Lower leg skin (tissue), 4 donors: ENCODE measurements around the gene AIM2. TPM values are rescaled to one million over a fixed set of nuclear protein-coding genes. Genes with fewer than 3 reads are reported as not detected.
A peak's percentile ranks its signal among the peaks of the same experiment; 100 is the strongest.

Source experiments
- DNase-seq, 2 donors: peaks; one replicate each; pipeline ENCODE4 v3.0.0-alpha.2; 2019; ENCODE audit warnings: low spot score in 2 of 2
- H3K4me3 ChIP-seq: fragments of 200-600 bp; sonication (generic); 2 replicates; pipeline ENCODE4 v1.5.1; 2017; ENCODE audit warnings: mild to moderate bottlenecking, low read depth; ENCODE audit not compliant: poor library complexity, severe bottlenecking
- CTCF ChIP-seq, 3 donors: fragments of 450-650 bp; IDR thresholded peaks; one replicate each; pipeline ENCODE4 v1.5.1; 2016; ENCODE audit warnings: antibody characterized with exemption in 3 of 3, mild to moderate bottlenecking in 3 of 3, moderate library complexity in 2 of 3
- POLR2A ChIP-seq, 2 donors: fragments of 450-650 bp; IDR thresholded peaks; one replicate each; pipeline ENCODE4 v1.6.1; 2016 to 2017; ENCODE audit warnings: antibody characterized with exemption in 2 of 2, mild to moderate bottlenecking in 1 of 2, moderate library complexity in 1 of 2
- WGBS, 2 donors: methylation state at CpG; one replicate each; pipeline ENCODE4 v1.1.5; 2018; 5-methylcytosine and 5-hydroxymethylcytosine counted together
- intact Hi-C: fragments of 100-400 bp; cut with DNase I; formaldehyde crosslinking; loops from one replicate; pipeline ENCODE4 v1.15.0; 2023; ENCODE audit warnings: low total_unique reads
- total RNA-seq, 4 donors: library from RNA; depleted of rRNA; stranded (reverse); fragments of >200 nt; gene quantifications; one replicate each; pipeline ENCODE4 v1.1.0, GENCODE V29; 2016

AIM2 gene
- total RNA-seq, 4 donors from 2014 or later, result 0.16 to 3.5 TPM; not detected in 2

DNA sequence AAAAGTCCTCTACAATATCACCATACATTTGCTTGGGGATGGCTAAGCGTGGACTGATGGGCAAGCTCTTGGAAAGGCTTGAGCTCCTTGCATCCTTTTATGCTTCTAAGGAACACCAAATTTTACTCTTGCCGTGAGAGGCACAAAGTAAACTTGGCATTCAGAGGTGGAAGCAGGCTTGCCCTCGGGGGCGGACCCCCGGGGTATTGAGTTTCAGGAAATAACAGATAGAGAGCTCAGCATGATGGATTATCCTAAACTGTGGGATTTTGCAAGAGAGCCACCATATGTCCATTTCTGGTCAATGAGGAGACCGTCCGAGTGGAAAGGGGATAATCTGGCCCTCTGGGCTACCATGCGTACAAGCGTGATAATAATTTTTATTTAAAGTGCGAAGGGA is 52.8 kb downstream of the AIM2 start:
- no peak for TF ChIP-seq POLR2A (IDR thresholded peaks at IDR 0.05)
- TF ChIP-seq CTCF (IDR thresholded peaks at IDR 0.05), result no peak
- no peak for DNase-seq
- H3K4me3 ChIP-seq, result no peak overlapping the region
- 90 to 91% methylated on average over 10 of the region's 10 CpGs for WGBS, 2 donors
- intact Hi-C loops, result no loop called here

GRCh38 chr1:159015440-159015909 is 61.1 kb downstream of the AIM2 start:
- no peak for TF ChIP-seq CTCF (IDR thresholded peaks at IDR 0.05)
- no peak for TF ChIP-seq POLR2A (IDR thresholded peaks at IDR 0.05)
- peak; percentile 86 to 90 for DNase-seq
- intact Hi-C loops, result no loop called here
- WGBS, 2 donors, result 36 to 46% methylated on average over 4 of the region's 4 CpGs
- H3K4me3 ChIP-seq, result no peak overlapping the region

DNA sequence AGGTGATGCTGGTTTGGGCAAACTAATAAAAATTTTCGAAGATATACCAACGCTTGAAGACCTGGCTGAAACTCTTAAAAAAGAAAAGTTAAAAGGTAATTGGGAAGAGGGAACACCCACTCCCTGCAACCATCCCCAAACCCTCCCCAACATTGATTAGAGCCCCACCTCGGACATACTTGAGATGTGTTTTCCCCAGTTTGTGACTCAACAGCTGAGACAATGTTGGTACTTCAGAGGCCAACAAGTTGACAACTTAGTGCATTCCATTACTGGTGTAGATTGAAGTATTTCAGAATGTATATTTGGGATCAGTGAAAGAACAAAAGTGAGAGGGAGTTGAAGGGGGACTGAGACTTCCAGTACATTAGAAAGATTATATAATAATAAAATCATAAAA is 61.7 kb downstream of the AIM2 start:
- no peak for TF ChIP-seq CTCF (IDR thresholded peaks at IDR 0.05)
- TF ChIP-seq POLR2A (IDR thresholded peaks at IDR 0.05), result no peak
- H3K4me3 ChIP-seq, result no peak overlapping the region
- no peak for DNase-seq
- intact Hi-C loops, result no loop called here
- WGBS, 2 donors, result 79 to 85% methylated on average over 3 of the region's 3 CpGs

- 92% methylated on average over 3 of the region's 3 CpGs for whole genome bisulfite sequencing, 2 donors
- no peak for DNase-seq
- TF ChIP-seq POLR2A (IDR thresholded peaks at IDR 0.05) (no peak), CTCF (IDR thresholded peaks at IDR 0.05) (no peak)
- intact Hi-C loops, result no loop called here
- H3K4me3 ChIP-seq, result no peak overlapping the region
Observed at GRCh38 chr1:159014003-159014571, 62.5 kb downstream of the AIM2 start.

DNA sequence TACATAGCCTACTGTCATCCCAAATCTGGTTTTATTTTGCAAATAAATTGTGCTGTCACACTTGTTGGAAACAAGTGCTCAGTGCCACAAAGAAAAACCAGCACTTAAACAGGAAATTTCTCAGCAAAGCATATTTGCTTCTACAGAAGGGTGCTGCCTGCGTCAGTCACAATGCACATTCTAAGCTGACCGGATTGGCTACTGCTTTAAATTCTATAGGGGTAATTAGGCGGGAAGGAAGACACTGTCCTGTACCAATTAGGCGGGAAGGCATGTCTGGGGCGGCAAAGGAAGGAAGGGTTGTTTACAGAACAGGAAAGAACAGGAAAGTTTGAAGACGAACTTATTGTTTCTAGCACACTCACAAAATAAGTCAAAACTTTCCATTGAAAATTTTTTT is 64.1 kb downstream of the AIM2 start:
- H3K4me3 ChIP-seq, result no peak overlapping the region
- TF ChIP-seq CTCF (IDR thresholded peaks at IDR 0.05) (no peak), POLR2A (IDR thresholded peaks at IDR 0.05) (no peak)
- DNase-seq, result peak in 1 of 2 donors; percentile 42
- 7 to 9% methylated on average over 6 of the region's 6 CpGs for WGBS, 2 donors
- intact Hi-C loops, result no loop called here

Other genes starting within 250 kb of the AIM2 start
- 1 to 10 TPM; 1.1 to 3.7 (median 3.2) TPM for gene MNDA, start 245.4 kb downstream of the AIM2 start, total RNA-seq
- gene PYHIN1, start 145.2 kb downstream of the AIM2 start, total RNA-seq, result under 1 TPM in 1 of 4 donors, not detected in 3; 0.39 TPM
- gene IFI16, start 66.9 kb downstream of the AIM2 start, total RNA-seq, result 10 to 100 TPM; 47.0 to 72.0 (median 50.8) TPM
- gene CADM3, start 94.8 kb upstream of the AIM2 start, total RNA-seq, result 10 to 100 TPM in 1 of 4 donors, 1 to 10 TPM in 3; 2.6 to 11.0 (median 6.6) TPM
- 100 to 1,000 TPM in 1 of 4 donors, 10 to 100 TPM in 3; 17.4 to 104 (median 46.9) TPM for gene ACKR1, start 128.1 kb upstream of the AIM2 start, total RNA-seq
- 10 to 100 TPM; 18.6 to 31.1 (median 25.2) TPM for gene FCER1A, start 225.6 kb upstream of the AIM2 start, total RNA-seq